HG02759 (cell line): ENCODE measurements around the gene ARL10.

ENCODE experiments used
- ATAC-seq: cut with Tn5 transposase; IDR thresholded peaks from one replicate; pipeline ENCODE4 v1.9.1; 2021; ENCODE audit warnings: mild to moderate bottlenecking, moderate library complexity; ENCODE audit not compliant: unreplicated experiment

ARL10 gene, protein sequence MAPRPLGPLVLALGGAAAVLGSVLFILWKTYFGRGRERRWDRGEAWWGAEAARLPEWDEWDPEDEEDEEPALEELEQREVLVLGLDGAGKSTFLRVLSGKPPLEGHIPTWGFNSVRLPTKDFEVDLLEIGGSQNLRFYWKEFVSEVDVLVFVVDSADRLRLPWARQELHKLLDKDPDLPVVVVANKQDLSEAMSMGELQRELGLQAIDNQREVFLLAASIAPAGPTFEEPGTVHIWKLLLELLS

DNA sequence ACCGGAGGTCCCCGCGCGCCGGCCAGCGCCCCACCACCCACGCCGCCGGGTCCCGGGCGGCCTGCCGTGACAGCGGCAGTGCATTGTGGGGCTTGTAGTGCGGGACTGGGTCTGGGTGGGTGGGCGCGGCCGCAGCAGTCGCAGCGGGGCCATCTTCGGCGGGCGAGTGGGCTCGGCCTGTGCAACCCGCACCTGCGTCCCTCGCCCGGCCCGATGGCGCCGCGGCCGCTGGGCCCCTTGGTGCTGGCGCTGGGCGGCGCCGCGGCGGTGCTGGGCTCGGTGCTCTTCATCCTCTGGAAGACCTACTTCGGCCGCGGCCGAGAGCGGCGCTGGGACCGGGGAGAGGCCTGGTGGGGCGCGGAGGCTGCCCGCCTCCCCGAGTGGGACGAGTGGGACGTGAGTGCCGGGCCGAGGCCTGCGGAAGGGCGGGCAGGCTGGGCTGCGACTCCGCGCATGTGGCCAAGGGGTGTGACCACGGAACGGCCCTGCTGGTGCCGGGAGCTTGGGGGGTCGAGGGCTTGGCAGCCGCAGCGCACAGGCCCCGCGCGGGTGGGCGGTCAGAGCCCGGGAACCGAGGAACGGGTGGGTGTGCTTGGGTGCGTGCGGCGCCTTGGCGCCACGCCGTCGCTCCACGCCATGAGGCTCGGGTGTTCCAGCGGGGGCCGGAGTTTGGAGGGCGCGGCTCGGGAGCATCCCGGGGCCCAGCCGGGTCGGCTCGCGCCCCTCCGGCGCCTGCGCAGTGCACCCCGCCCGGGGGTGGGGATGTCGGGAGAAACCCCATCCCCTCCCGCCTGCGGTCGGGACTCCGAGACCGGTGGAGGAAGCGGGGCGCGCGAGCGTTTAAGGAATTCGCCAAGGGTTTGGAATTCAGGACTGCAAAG is at the start of gene ARL10:
Gene ARL10 (plus strand): TSS at position 137 of the 881 bp plus-strand sequence. CDS start 77 bp downstream, at position 214.
- peak; percentile 53 for ATAC-seq

DNA sequence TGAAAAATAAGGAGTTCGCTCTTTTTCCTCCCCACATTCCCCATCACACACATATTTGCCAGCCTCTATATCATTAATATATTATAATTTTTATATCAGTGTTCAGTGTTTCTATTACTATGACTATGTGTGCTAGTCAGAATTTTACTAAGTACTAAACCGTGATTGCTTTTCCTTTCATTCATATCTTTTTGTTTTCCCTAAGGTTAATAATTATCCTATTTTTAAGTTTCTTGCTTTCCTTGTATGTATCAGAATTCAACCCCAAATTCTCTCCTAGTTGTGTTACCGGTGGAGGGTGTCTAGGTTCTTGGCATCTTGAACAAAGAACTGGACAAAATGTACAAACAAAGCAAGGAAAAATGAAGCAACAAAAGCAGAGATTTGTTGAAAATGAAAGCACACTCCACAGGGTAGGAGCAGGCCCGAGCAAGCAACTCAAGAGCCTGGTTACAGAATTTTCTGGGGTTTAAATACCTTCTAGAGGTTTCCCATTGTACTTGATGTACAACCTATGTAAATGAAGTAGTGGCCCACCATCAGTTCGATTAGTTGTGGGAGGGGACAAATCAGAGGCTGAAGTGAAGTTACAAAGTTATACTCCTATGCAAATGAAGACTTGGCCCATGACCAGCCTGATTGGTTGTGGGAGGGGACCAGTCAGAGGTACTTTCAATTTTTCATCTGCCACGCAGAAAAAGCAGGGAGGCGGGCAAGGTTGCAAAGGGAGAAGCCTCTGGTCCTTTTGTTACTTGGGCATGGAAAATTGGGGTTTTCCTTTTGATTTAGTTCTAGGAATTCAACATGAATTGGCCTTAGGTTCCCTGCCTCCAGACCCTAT is 47.5 kb upstream of the ARL10 start:
- no peak for ATAC-seq

DNA sequence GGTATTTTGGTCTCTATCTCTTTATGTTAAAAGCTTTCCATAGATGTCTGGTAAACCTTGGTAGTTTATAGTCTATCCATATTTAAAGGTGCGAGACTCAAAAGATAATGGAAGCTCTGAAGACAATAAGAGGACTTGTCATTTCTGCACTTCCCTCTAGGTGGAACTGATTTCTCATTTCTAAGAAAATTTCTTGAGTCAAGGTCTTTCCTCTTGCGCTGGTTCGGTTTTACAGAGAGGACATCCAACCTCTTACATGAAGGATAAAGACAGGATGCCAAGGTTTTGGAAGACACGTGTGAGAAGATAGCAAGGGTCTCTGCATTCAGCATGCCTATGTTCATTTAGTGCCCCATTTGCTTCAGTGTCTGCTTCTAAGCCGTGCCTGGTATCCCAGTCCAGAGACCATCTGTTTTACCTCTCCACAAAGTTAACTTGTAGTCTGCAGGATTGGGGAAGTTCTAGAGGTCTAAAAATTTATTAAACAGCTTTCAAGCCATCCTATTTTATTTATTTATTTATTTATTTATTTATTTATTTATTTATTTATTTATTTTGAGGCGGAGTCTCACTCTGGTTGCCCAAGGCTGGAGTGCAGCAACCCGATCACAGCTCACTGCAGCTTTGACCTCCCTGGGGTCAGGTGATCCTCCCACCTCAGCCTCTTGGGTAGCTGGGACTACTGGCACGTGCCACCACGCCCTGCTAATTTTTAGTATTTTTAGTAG is 45.3 kb upstream of the ARL10 start:
- ATAC-seq, result no peak

DNA sequence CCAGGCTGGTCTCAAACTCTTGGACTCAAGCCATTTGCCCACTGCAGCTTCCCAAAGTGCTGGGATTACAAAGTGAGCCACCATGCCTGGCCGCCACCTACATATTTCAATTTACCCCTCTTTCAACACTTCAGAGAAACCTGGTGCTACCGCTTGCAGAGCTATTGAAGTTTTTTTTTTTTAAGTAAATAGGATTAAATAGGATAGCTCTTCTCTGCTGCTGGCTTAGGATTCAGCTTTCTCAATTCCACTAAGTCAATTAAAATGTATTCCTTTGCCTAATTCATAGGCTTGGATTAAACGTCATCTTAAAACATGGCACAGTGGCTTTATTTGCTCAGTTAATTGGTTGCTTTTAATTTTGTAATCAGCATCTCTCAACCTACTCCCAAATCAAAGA is 44.7 kb upstream of the ARL10 start:
- no peak for ATAC-seq

DNA sequence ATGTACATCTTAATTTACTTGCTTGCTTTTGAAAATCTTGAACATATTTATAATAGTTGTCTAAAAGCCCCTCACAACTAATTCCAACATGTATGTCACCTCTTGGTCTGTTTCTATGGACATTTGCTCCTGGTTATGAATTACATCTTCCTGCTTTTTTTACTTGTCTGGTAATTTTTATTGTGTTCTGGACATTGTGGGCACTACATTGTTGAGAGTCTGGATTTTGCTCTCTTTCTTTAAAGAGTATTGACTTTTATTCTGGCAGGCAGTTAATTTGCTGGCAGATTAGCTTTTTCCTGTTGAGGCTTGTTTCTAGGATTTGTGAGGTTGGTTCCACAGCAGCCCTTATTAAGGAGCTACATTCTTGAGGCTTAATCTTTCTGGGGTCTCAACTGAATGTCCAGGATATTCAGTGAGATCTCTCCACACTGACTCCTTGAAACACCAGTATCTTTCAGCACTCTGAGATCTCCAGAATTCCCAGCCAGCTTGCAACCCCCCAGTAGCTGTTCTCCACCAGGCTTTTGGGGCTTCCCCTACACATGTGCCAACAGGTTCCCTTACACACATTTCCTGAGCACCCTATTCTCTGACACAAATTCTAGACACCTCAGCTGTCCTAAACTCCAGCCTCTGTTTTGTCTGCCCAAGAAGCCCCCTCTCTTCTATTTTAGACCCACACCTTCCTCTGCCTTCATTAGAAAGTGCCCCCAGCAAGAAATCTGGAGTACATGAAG is 31.1 kb upstream of the ARL10 start:
- ATAC-seq, result no peak

DNA sequence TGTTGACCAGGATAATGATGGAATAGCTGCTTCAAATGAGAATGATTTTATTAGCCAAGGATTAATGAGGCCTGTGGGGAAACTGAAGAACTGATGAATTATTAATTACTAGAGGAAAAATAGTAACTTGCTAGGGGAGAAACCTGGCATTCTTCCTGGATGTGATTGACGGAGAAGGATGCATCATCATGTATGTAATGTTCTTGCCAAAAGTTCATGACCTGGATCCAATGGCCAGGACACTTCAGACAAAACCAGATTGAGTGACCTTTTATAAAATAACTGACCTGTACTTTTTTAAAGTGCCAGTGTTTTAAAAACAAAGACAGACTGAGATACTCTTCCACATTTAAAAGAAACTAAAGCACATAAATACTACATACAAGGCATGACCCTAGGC is 27.4 kb upstream of the ARL10 start:
- ATAC-seq, result no peak

DNA sequence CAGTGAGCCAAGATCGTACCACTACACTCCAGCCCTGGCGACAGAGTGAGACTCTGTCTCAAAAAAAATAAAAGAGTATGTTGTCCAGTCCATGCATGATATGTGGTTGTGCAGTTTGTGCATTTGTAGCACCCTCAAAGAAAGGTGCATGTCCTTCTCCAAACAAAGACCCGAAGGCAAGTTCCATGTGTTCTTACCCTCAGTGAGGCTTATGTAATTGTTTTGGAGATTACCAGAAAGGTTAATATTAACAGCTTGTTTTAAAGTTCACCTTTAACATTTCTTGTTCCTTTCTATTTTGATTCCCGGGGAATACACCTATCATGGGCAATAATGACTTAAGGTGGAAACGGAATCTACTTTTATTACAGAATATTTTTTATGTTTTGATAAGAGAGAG is 26.0 kb upstream of the ARL10 start:
- ATAC-seq, result no peak

DNA sequence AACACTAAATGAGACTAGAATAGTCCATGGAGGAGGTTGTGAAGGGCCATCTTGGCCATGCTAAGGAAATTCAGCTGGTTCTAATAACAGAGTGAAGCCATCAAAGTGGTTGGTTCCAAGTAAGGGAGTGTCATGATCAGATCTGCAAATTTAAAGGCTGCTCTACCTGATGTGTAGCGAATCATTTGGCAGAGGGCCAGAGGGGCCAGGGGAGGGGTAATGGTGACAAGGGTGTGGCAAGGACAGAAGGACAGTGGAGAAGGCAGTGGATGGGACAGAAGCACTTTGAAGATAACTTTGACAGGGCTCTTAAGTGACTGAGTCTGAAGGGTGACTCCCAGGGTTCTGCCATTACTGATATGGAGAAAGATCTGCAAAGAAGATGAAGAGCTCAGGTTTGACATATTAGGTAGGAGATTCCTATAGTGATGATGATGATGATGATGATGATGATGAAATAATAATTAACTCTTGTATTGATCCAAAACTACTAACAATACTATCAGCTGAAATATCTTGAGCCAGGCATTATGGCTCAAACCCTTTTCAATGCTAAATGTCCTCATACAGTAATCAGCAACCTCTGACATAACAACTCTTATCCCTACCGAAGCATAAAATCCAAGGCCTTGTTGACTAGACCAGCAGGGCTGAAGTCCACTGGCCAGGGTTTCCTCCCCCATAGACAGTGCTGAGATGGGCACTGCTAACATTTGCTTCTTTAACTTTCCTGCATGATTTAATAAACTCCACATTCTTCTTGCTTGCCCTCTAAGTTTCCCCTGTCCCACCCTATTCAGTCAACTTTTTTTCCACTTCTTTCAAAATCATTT is 23.7 kb upstream of the ARL10 start:
- no peak for ATAC-seq

DNA sequence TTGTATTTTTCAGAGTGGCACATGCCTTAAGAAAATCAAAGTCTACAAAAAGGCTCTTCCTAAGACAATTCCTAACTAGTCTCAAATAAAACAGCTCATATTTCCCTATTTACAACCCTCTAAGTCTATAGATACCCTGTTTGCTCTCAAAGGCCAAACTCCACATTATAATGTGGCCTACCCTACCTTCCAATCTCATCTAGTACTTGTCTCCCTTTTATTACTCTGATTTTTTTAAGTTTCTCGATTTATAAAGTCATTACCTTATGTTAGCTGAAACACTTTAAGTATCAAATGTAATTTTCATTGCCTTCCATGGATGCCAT is 23.2 kb upstream of the ARL10 start:
- no peak for ATAC-seq

DNA sequence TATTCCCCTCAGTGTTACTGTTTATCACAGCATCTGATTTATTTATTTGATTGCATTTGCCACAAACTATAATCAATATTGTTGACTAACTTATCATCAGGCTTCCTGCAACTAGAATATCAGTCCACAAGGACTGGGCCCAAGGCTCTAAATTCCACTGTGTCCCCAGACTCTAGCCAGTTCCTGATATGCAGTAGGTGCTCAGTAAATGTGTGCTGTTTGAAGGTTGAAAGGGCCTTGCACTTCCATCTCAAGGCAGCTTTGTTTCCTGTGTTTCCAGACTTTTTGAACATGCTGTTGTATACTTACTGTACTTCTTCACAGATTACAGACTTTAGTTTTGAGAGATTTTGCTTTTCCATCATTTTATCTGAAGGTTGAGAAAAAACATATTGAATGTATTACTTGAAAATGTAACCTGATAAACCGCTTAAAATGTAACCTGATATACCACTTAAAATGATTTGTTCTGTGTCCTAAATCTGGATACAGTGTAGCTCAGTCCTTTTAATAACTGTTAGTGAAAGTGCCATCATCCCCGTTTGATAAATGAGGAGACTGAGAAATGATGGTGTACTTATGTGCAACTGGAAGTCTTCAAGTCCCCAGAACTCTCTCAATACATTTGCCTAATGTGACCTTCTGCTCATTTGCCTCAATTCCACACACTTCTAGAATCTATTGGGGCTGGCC is 22.4 kb upstream of the ARL10 start:
- ATAC-seq, result no peak

DNA sequence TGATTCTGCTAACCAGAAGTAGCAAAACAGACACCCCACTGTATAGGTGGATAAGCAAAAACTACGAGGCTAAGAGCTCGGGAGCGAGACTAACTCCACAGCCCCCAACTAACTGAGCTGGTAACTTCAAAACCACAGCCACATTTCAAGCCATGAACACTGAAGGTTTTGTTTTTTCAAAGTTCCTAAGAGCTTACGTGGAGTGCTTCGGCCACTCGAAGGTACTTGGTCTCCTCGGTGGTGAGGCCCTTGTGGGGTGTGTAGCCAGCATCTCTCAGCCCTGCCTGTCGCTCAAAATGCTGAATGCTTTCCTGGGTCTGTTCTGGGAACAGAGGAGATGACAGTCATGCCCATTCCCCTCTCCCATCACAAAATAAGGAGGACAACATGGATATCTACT is 14.9 kb upstream of the ARL10 start:
- ATAC-seq, result no peak

DNA sequence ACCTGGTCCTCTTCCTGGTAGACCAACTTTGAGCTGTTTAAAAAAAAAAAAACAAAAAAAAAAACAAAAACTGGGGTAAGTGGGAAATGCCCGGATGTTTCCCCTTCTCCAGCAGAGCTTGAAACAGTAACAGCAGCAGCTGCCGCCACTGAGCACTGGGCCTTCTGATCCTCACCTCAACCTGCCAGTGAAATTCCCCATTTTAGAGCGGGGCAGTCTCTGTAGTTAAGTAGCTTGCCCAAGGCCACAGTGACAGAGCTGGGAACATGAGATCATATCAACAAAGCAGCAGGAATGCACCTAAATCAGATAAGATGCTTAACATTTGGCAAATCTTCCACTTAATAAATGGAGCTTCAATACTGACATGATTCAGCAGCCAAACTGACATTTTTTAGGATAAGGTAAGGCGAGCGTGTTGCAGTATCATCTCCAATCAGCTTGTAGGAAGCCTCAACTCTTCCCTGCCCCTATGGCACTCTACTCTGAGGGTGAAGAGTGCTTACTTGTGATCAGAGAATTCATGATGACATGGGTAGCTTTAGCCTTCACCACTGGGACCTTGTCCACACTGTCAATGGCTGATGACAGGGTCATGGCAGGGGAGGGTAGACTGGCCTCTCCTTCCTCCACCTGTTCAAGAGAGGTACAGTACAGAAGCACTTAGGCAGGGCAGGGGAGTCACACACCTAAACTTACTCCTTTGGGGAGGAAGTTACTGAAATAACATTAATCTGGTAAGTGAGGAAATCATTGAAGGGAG is 13.0 kb upstream of the ARL10 start:
- peak; percentile 72 for ATAC-seq

DNA sequence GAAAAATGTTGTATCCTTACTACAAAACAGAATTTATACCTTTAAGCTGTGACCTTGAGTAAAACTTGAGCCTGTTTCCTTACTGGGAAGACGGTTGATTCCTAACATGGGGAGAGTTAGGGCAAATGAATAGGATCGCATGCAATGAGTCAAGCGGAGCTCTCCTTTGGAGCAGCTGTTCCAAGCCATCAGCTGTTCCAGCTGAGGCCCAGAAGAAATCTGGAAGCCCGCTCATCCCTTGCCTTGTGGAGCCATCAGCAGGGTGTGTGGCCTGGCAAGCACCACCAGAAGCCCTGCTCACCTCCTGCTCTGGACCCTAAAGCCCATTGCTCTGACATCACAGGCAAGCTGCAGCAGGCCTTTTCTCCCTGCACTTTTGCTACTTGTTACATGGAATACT is 11.8 kb upstream of the ARL10 start:
- no peak for ATAC-seq

DNA sequence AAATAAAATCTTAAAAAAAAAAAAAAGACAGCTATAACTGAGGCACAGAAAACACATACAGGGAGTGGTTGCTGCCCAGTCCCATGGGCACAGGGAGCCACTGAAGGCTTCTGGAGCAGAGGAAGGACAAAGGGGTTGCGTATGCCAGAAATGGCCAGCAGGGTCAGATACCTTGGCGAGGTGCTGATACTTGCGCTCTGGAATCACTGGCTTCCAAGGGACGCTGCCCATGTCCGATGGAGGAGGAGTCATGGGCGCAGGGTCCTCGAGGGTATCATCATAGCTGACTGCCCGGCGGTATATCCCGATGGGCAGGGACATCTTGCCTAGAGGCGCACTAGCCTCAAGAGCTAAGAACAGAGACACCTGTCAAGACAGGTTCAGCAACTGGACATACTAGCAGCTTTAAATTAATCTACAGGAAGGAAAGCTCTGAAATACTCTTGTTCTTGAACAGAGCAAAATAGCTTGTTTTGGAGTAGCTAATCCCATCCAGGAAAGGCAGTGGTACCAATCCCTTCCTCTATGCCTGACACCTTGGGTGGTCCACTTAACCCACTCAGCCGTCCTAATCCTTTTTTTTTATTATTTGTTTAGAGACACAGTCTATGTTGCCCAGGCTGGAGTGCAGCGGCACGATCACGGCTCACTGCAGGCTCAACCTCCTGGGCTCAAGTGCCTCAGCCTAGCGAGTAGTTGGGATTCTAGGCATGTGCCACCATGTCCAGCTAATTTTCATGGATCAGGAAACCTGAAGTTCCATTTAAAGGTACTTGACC is 9.7 kb upstream of the ARL10 start:
- no peak for ATAC-seq

DNA sequence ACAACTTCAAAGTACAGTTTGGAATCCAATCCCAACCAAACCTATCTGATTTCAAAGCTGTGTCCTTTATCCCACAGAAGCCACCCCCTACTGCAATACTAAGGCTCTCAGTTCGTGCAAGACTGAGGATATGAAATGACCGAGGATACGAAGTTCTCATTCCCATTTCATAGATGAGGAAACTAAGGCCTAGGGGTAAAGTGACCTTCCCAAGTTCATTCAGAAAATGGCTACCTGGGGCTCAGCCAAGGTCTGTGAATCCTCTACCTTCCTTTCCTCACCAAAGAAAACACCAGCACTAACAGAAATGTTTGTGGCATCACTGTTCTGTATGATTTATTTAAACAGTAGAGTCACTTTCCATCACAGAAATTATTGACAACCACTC is 9.1 kb upstream of the ARL10 start:
- no peak for ATAC-seq

DNA sequence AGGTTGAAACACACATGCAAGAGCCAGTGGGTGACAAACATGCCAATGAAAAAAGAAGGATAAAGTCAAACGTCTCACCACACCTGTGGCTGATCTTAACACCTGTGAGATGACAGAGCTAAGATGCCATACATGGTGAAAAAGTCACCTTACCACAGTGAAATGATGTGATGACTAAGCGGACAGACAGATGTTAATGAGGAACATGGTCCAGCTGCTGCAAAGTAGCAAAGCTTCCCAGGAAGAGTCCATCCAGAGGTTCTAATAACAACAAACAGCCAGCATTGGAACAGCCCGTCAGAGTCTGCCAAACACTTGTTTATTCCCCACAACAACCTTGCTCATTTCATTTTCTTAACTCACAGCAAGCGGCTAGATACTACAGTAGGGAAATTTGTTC is 5.6 kb upstream of the ARL10 start:
- no peak for ATAC-seq

DNA sequence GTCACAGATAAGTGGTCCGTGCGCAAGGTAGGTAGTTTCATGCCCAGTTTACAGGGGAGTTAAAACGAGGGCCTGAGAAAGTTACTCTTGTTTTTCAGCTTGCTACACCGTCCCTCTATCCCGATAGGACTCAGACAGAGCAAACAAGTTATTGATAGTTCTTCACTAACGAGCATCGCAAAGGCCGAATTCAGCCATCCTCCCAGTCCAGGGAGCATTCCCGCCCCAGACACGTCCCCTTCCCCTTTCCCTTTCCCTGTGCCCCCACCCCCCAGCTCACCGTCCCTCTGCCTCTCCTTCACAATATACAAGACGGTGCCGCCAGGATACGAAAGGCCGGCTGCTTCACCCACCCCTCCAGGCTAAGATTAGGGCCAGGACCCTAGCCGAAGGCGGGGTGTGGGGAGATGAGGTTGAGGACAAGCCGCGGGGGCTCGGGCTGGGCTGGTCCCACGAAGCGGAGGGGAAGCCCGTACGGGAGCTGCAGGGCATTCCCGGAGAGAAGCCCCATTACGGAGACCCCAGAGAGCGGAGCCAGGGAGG is 4.3 kb upstream of the ARL10 start:
- ATAC-seq, result peak; percentile 12
